Measurements from ENCODE around the gene CCDC74B.
"Not testable (repeated sequence)": the region's sequence is repeated elsewhere in the genome, so short reads cannot be mapped to it uniquely, and the experiment has no call there.

CCDC74B gene

DNA sequence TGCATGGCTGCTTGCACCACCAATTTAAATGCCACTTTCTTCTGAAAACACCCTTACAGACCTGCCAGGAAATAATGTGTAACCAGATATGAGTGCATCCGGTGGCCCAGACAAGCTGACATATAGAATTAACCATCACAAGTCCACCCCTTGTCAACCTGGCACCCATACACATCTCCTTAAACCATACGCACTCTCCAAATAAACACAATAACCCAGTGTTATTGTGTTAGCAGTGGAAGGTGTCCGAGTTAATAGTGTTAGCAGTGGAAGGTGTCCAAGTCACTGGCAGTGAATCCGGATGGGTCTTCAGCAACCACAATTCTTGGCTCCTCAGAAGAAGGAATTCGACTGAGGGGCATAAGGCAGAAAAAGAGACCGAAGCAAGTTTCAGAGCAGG lies 3.6 kb upstream of the CCDC74B start:
- not testable (repeated sequence) for DNase-seq

DNA sequence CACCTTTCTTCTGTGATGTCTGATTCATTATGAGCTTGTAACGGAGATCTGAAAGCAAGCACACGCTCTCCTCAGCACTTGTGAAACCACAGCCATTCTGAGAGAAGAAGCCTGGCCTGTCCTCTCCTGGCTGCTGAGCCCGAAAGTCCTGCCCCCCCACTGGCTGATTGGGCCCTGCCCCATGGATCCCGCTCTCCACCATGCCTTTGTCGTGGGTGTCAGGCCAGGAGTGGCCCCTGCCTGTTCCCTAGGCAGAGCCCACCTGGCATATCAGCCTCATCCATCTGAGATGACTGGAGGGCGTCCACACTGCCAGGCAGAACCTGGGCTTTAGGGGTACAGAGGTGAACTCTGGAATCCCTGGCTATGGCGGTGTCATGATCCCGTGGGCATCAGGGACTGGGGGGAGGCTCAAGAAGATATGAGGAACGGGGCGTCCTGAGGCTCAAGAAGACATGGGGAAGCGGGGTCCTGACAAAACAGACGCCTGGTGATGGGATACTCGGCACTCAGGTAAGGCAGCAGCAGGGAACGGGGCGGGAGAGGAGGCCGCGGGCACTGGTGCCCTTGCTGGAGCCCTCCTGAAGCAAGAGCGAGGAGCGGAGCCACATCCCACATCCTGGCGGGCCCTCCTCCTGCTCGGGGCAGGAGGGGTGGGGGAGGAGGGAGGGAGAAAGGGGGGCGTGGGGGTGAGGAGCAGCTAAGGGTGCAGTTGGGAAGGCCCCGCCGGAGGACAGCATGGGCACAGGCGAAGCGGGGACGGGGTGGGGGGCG lies 1.5 kb downstream of the CCDC74B start:
- DNase-seq = not testable (repeated sequence)

DNA sequence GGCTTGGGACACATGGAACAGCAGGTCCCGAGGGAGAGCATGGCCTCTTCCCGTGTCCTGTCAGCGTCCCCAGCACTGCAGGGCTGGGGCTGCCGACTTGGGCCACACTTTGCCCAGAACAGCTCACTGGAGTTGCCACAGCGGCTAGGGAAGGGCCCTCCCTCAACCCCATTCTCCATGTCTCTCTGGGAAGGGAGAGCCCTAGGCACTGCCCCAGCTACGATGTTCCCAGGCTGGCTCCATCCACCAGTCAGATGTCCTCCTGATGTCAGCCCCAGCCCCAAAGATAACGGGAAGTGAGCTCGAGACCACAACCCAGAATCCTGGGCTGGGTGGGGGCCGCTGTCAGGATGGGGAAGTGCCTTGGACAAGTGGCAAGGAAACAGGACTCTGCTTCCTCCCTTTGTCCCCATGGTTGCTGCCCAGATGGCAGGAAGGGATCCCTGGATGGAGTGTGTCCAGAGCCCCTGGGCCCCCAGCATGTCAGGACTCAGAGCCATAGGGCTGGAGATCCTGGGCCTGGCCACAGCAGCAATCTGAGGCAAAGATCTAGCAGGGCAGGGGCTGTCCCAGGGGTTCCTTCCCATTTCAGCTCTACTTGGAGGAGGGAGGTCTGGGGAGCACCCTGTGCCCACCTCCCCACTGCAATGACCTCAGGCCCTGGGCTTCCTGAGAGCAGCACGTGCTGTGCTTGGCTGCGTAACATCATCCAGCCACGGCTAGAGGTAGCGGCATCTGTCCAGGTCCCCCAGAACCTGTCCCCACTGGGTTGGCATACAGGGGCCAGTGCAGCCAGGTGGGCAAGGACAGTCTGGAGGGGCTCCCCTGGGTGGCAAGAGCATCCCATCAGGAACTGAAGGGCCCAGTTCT lies 2.3 kb downstream of the CCDC74B start:
- DNase-seq = not testable (repeated sequence)

DNA sequence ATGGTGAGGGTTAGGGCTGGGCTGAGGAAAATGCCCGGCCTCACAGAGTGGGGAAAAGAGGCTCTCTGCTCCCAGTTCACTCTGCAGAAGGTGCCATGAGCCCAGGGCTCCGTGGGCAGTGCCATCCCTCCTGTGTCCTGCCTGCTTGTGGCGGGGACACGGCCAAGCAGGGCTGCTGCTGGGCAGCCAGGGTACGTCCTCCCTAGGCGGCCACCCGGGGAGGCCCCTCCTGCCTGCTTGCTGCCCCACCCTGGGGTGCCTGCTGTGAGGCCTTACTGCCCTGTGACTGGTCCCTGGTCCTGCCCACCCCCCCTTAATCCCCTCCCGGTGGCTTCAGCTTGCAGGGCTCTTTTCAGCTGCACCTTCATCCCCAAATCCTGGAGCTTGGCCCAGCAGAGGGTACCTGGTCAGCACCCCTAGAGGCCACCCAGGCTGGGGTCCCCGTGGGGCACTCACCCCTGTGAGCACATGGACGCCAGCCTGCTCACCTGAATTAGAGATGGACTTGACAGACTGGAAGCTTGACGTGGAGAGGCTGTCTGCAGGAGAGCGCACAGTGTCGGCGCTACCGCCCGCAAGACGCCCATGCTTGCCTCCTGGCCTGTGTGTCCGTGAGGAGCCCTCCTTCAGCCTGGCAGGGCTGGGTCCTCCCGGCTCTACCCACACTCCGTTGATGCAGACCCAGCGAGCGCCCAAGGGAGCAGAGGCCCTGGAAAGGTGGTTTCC lies 3.1 kb downstream of the CCDC74B start:
- DNase-seq = not testable (repeated sequence)

DNA sequence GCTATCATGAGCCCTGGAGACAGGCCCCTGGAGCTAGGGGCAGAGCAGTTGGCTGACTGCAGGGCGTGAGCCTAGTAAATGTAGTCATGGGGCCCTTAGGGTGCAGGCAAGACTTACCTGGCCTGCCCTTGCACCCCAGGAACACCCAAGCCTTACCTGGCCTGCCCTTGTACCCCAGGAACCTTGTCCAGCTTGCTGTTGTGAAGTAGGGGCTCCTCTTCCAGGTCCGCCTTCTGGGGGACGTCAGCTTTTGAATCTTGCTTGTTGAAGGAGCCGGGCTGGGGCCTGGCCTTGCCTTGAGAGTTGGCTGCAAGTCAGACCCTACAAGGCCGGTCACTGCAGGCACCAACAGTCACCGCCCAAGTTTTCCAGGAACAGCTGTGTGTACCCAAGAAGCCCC lies 3.9 kb downstream of the CCDC74B start:
- not testable (repeated sequence) for DNase-seq

DNA sequence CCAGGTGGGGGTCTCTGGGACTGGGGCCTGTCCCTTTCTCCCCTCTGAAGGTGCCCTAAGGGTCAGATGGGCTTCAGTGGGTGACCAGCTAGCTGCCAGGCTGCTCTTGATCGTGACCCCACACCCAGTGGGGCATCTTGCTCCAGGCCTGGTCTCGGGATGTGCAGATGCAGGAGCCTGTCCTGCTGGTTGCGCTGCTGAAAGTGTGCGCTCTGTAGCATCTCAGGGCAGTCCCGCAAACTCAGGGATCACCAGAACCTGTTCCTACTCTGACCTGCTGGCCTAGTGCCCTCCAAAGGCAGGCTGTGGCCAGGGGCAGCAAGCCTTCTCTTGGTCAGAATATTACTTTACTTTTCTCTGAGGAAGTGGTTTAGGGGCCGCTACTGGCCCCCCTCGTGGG lies 4.4 kb downstream of the CCDC74B start:
- DNase-seq = not testable (repeated sequence)

DNA sequence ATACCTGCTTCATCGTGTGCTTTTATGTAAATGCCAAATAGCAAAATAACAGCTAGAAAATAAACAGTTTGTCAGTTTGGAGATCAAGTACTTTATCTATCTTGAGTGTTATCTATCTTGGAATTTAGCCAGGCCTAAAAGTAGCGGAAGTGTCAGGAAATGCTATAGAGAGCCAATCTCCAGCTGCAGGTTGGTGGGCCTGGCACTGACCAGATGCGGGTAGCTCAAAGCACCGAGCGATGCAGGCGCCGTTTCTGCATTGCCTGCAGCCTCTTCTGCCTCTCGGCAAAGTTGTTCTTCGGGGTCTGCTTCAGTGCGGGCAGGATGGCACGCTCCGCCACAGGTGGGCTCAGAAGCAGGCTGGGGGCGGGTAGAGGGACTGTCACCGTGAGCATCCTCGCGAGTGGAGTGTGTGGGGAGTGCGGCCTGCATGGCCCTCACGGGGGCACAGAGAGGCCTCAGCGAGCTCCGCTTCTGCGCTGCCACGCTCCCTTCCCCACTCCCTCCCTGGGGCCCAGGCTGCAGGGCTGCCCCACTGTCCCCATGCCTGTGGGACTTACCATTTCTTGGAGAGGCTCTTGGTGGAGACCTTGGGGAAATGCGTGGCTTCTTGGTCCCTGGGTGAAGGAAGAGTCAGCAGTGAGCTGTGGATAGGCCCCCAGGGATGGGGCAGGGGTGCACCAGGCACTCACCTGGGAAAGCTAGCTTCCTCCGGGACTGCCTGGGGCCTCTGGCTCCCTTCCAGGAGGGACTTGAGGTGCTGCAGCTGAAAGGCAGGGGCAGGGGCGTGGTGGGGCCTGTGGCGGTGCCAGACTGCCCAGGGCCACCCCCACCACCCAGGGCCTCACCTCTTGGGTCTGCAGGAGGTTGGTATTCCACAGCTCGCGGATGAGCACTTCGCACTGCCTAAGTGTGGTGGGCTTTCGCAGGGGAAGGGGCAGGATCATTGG lies 5.3 kb downstream of the CCDC74B start:
- not testable (repeated sequence) for DNase-seq

DNA sequence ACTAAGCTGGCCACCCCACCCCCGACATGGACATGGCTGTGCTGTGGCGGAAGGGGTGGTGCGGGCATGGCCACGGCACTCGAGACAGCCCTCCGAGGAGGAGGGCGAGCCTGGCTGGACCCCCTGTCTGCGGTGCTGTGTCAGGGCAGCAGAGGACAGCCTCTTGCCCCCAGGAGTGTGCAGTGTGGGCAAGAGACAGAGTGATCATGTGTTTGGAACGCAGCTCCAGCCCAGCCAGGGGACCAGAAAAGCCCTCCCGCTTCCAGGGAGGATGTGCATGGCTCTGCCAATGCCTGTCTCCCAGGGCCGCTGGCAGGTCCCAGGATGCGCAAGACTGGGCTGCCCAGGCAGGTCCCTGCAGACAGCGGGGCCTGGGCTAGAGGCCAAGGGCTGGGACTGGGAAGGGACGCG lies 6.1 kb downstream of the CCDC74B start:
- DNase-seq = not testable (repeated sequence)

DNA sequence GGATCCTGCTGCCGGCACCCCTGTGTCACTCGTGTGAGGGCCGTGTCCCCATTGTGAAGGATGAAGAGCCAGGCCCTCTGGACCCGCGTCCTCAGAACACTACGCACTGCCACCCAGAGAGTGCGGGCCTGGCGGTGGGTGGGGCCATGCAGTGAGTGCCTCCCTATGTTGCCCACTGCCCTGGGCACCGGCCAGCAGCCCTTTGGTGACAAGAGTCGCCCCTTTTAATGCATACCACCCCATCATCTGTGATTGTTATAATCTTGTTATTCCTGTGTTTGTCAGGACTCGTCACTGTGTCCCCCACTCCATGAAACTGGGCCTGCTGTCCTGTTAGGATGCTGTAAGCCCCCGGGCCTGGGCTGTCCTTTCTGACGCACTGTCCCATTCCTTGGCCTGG lies 6.6 kb downstream of the CCDC74B start:
- DNase-seq = not testable (repeated sequence)

DNA sequence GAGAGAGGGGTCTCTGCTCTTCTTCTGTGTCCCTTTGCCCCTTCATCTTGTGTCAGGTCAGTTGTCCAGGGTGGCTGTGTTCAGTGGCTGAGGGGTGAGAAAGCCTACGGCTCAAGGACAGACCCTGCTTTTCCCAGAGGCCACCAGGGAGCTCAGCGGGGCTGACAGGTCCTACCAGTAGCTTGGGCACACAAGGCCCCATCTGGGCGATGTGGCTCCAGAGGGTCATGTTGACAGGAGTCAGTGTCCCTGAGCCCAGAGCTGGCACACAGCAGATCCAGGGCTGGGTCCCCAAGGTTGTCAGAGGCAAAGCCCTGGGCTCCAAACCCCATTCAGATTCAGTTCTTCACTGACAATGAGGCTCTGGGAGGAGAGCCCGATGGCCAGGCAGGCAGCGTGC lies 7.8 kb downstream of the CCDC74B start:
- DNase-seq = not testable (repeated sequence)

DNA sequence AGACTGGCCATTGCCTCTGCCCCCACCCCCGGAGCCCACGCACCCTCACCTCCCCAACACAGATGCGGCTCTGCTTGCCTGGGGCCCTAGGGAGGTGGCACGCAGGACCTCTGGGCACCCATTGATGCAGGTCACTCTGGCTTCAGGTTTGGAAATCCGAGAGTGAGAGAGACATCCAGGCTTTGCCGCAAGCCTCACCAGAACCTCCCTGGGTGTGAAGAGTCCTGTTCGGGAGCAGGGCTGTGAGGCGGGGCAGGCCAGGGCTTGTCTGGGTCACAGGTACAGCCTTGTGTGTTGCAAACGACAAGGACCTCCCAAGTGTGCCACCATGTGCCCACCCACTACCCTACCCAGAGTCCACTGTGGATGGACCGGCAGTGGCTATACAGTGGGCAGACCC lies 8.4 kb downstream of the CCDC74B start:
- not testable (repeated sequence) for DNase-seq

DNA sequence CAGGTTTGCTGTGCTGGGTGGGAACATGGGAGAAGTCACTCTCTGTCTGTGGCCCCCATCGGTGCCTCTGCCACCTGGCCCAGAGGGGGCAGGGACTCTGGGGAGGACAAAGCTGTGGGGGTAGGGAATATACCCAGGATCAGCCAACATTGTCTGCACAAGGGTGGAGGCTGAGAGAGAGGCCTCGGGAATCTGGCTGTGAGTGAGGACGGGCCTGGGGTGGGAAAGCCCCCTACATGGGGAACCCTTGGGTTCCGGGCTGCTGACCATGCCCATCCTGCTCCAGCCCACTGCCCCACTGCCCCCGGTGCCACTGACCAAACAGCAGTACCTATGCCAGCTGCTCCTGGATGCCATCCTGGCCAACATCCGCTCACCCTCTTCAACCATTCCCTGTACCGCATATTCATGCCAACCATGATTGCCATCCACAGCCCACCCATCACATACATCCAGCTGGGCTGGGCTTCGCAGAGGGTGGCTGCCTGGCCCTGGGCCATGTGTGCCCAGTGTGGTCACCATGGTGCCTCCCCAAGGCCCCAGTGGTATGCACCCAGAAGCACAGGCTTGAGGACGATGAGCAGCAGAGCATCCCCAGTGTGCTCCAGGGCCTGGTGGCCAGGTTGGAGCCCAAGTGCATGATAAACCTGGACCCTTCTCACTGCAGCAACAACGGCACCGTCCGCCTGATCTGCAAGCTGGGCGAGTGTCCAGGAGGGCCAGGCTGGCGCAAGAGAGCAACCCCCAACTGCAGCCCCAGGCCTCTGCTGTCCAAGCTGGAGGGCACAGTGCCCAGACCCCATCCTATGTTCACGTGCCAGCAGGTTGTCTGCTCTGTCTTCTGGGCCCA lies 9.0 kb downstream of the CCDC74B start:
- DNase-seq = no peak

DNA sequence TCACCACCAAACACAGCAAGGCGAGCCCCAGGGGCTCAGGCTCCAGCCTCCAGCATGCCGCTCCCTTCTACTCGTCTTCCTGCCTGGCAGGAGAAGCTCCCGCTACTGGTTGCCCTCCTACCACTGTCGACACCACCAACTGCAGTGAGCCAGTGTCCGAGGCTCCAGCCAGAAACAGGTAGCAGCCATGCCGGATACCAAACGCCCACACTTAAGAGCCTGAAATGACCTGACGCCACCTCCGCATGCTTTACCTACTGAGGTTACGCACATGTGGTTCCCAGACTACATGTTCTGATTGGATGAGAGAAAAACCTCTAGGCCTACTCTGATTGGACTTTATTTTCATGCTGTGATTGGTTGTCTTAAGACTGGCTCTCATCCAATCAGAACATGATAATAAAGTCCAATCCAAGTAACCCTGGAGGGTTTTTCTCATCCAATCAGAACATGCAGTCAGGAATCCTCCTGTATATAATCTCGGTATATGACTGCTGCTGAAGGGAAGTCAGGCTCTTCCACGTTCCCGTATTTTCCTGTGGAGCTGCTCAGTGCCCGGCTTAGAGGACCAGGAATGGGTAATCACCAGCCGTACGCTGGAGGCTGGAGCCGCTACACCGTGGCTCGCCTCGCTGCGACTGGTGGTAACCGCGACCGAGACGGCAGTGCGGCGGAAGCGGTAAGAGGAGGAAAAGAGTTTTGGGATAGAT lies 15.6 kb downstream of the CCDC74B start, which contains the start of gene POTEF:
TSS of gene POTEF (minus strand) at position 103 of the 710 bp plus-strand sequence. CDS start 8,707 bp downstream, outside the sequence.
- DNase-seq = not testable (repeated sequence)

DNA sequence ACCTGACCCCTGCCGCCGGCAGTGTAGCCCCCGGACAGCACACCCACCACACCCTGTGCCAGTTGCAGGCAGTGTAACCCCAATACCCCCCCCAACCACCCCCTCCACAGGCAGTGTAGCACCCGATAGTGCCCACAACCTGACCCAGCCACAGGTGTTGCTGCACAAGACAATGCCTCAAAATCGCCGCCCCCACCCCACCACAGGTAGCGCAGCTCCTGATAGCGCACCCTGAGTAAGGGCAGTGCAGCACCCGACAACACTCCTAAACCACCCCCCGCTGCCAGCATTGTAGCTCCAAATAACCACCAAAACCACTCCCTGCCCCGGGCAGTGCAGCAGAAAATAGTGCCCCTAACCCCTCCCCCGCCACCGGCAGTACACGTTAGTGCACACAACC lies 16.4 kb downstream of the CCDC74B start:
- DNase-seq = not testable (repeated sequence)

DNA sequence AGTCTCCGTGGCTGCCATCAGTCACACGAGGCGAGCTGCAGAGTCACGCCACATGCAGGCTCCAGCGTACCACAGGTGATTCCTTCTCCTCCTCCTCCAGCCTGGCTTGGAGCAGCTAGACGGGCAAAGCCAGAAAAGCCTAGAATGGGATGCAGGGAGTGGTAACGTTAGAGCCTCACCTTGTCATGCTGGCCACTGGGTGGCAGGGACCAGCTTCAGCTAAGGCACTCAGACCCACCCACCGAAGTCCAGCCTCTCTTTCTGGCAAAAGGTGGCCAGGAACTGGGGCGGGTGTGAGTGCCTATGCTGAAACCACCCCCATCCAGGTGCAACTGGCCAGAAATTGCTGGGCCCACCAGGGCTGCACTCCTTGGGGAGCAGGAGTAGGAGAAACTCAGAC lies 17.2 kb downstream of the CCDC74B start:
- DNase-seq = not testable (repeated sequence)

DNA sequence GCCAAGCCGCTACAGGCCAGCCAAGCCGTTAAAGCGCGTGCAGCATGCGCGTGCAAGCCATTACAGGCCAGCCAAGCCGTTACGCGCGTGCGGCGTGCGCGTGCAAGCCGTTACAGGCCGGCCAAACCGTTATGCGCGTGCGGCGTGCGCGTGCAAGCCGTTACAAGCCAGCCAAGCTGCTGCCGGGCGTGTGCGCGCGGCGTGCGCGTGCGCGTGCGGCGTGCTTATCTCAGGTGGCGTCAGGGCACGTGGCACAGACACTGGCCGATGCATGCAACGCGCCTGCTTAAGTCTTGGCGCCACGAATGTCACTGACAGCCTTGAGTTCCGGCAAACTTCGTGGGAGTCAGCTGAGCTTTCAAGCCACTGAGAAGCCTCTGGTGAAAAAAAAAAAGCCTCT lies 24.0 kb downstream of the CCDC74B start:
- DNase-seq = not testable (repeated sequence)

DNA sequence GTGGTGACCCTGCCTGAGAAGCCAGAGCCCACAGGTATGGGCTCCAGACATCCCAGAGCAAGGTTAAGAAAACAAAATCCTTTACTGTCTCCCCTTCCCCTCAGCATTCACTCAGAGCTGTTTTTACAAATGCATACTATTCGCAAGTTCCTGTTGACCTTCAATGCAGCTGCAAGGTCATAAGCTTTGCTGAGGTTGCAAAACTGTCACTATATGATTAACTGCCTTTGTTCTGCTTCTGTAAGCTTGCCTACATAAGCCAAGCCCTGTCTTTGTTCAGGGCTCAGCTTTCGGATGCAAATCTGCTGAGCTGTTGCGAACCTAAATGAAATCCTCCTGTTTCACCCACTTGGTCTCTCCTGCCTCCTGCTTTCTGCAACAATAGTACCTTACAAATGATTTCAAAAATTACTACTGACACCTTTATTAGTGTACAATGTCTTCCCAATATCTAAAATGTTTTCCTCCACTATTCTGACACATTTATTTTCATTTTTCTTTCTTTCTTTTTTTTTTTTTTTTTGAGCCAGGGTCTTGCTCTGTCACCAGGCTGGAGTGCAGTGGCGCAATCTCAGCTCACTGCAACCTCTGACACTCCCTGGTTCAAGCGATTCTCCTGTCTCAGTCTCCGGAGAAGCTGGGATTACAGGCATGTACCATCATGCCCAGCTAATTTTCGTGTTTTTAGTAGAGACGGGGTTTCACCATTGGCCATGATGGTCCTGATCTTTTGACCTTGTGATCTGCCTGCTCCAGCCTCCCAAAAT lies 42.1 kb downstream of the CCDC74B start:
- DNase-seq = not testable (repeated sequence)
